Brain microvascular endothelial cell (primary cell): Measurements from ENCODE around the gene PHF12.

Source experiments
- DNase-seq: peaks from one replicate; pipeline ENCODE4 v3.0.0-alpha.2; 2020
- H3K27ac ChIP-seq: fragments of 250-450 bp; sonication (Bioruptor Pico); 2 replicates; pipeline ENCODE4 v1.5.1; 2020; ENCODE audit warnings: mild to moderate bottlenecking, moderate library complexity
- H3K27me3 ChIP-seq: fragments of 250-450 bp; sonication (Bioruptor Pico); replicated peaks from 2 replicates; pipeline ENCODE4 v1.5.1; 2020; ENCODE audit warnings: mild to moderate bottlenecking
- H3K36me3 ChIP-seq: fragments of 250-450 bp; sonication (Bioruptor Pico); replicated peaks from 2 replicates; pipeline ENCODE4 v1.5.1; 2020; ENCODE audit warnings: mild to moderate bottlenecking
- H3K4me3 ChIP-seq: 2 replicates; pipeline ENCODE4 v1.5.1; 2011; ENCODE audit warnings: low read depth, mild to moderate bottlenecking, control low read depth, low read length, moderate library complexity
- in situ Hi-C: cut with HindIII; loops from 2 replicates; pipeline ENCODE4 v1.10.0; 2017; ENCODE audit warnings: low sequenced_read_pairs, low pct_ligation_motif_present
- TF ChIP-seq, protein P1 (sequence below): IDR thresholded peaks from 2 replicates; pipeline ENCODE4 v1.5.1; 2011; ENCODE audit warnings: low read depth, mild to moderate bottlenecking, moderate library complexity, low read length, control low read depth, inconsistent platforms; ENCODE audit errors: missing control alignments

The PHF12 gene

DNA sequence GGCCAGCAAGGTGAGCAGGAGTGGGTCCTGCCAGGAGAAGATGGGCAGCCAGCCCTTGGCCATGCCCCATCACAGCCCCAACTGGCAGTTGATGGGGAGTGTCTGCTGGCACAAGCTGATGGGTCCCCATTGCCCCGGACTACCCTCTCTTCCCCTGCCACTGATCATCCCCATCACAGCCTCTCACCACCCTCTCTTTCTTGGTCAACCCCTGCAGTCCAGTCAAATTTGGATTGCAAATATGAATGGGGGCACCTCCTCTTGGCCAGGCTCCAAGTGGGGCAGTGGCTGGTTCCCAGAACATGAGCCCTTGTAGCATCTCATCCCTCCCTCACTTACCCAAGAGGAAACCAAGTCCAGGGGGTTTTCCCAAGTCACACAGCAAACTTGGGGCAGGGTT lies 37.2 kb upstream of the PHF12 start:
- Histone ChIP-seq H3K4me3 (no peak overlapping the region), H3K27ac (no peak overlapping the region), H3K36me3 (no peaks in the 10 kb centered on the region), H3K27me3 (peaks cover 7% of the 10 kb centered on the region)
- in situ Hi-C loops = no loop called here
- TF ChIP-seq, protein P1, sequence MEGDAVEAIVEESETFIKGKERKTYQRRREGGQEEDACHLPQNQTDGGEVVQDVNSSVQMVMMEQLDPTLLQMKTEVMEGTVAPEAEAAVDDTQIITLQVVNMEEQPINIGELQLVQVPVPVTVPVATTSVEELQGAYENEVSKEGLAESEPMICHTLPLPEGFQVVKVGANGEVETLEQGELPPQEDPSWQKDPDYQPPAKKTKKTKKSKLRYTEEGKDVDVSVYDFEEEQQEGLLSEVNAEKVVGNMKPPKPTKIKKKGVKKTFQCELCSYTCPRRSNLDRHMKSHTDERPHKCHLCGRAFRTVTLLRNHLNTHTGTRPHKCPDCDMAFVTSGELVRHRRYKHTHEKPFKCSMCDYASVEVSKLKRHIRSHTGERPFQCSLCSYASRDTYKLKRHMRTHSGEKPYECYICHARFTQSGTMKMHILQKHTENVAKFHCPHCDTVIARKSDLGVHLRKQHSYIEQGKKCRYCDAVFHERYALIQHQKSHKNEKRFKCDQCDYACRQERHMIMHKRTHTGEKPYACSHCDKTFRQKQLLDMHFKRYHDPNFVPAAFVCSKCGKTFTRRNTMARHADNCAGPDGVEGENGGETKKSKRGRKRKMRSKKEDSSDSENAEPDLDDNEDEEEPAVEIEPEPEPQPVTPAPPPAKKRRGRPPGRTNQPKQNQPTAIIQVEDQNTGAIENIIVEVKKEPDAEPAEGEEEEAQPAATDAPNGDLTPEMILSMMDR = no peak
- DNase-seq = no peak

DNA sequence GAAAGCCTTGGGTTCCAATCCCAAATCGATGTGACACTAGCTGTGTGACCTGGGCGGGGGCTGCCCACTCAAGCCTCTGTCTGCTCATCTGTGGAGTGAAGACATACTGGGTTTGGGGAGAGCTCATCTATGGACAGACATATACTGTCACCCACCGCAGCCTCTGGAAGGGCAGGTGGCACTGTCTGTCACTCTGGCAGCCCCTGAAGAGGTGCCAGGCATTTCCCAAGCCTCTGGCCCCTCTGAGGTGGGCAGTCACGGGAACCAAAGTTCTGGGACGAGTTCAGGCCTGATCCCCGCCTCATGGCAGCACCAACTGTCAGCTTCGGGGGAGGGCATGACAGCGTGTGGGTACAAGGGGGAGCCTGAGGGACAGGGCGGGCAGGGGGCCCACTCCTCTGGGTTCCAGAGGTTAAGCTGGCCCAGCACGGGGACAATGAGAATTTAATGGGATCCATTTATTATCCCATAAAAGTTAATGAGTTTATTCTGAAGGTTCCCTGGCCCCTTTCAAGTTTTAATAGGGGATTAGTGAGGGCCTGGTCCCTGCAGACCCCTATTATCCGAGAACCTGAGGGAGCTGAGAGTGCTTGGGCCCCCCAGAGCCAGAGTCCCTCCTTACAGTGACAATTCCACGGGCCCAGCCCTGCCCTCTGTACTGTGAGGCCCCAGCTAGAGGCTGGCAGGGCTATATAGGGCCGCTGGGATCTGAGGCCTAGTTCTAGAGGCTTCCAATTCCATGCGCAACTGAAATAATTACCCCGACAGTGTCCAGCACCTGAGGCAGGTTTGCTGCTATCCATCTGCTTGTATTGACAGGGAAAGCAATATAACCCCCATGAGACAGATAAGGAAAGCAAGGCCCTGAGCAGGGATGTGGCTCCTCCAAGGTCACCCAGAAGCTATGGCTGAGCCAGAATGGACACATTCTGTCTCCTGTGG lies 35.7 kb upstream of the PHF12 start:
- TF ChIP-seq, protein P1 = no peak
- peaks cover 7% of the 10 kb centered on the region for H3K27me3 ChIP-seq
- H3K4me3 ChIP-seq = no peak overlapping the region
- DNase-seq = no peak
- no peak overlapping the region for H3K27ac ChIP-seq
- in situ Hi-C loops = no loop called here
- no peaks in the 10 kb centered on the region for H3K36me3 ChIP-seq

DNA sequence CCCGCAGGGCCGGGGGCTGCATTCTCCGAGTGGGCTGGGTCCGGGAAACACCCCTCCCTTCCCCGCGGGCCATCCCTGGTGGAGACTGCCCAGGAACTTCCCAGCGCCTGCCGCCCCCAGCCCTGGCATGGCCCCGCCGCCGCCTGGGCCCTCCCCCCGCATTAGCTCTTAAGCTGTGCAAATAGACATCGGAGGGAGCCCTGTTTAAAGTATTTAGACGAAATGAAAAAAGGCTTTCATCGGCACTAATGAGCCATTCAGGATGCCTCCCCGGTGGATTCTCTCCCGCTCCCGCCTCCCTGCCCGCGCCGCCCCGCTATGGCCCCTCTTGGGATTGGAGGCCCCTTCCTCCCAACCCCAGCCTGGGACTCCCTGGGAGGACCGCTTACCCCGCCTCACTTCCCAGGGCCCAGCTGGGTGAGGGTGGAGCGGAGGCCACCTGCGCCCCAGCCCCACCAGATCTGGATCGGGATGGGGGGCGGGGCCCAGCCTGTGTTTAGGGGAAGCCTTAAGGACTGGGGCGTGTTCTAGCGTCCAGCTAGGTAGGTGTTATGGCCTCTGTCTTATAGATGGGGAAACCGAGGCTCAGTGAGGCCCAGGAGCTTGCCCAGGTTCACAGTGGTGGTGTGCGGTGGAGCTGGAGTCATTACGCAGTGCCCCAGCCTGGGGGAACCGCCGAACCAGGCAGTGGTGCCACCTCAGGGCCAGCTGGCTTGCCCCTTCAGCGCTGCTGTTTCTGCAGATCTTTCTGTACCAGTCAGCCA lies 34.8 kb upstream of the PHF12 start:
- Histone ChIP-seq H3K36me3 (no peaks in the 10 kb centered on the region), H3K27me3 (peaks cover 7% of the 10 kb centered on the region), H3K27ac (no peak overlapping the region), H3K4me3 (no peak overlapping the region)
- DNase-seq = no peak
- TF ChIP-seq, protein P1 = no peak
- in situ Hi-C loops = no loop called here

DNA sequence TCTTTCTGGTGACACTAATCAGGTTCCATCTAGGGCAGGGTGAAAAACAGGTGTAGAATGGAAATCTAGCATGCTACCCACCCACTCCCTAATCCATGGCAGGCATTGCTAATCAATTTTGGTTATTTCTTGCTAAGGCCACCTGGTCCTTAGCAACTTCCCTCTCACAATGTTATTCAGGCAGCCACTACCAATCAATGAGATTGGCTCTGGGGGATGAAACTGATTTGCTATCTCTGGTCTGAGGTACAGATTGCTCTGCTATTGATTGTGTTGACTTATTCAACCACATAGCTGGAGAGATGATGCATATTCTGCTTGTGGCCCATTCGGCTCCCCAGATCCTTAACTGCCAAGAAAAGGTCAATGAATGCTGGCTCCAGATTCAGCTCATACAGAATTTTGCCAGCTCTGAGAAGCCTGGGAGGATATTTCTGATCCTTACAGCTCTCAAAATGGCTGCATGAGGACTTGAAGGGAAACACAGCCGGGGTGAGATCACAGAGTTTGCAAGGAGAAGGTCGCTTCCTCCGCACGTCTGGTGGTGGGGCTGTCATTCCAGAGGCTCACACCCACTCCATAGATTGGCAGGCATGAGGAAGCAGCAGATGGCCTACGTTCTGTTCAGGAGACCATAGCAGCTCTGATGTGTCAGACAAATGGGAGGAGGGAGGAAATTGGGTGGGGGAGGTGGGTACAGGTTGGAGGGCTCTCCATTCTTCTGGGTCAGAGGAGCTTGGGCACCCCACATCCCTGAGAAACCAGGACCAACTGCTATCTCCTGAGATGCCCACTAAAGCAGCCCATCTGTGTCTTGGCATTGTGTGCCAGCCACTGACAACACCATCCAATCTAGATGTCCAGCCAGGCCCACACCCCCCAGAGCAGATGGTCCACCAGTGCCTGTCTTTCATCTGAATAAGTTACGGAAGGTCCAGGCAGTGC lies 32.2 kb upstream of the PHF12 start:
- no peak for DNase-seq
- H3K36me3 ChIP-seq = no peaks in the 10 kb centered on the region
- H3K27me3 ChIP-seq = peaks cover 7% of the 10 kb centered on the region
- H3K27ac ChIP-seq = no peak overlapping the region
- TF ChIP-seq, protein P1 = no peak
- in situ Hi-C loops = no loop called here
- H3K4me3 ChIP-seq = no peak overlapping the region

DNA sequence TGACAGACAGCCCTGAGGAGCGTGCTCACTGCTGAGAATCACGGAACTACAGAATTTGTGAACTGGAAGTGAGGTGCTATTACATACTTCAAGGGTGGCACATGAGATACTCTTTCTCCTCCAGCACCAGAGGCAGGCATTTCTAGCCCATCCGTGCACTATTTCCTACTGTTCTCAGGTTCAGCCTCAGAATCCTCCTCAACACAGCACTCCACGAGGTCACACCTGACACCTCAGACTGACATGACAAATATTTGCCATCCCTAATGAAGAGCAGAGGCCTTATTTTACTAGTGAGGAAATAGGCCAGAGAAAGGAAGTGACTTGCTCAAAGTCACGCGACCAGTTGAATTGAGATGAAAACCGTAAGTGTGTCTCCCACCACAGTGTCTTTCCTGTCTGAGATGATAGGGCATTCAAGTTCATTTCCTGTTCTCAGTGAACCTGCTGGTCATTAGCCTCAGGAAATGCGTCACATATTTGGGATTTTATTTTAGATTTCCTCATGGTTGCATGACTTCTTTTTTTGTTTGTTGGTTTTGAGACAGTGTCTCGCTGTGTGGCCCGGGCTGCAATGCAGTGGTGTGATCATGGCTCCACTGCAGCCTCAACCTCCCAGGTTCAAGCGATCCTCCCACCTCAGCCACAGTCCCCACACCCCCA lies 30.9 kb upstream of the PHF12 start:
- no peak overlapping the region for H3K27ac ChIP-seq
- peaks cover 7% of the 10 kb centered on the region for H3K27me3 ChIP-seq
- in situ Hi-C loops = no loop called here

More for the DNA sequence above, 30.9 kb upstream of the PHF12 start:
- peak; percentile 37 for DNase-seq
- H3K36me3 ChIP-seq = no peaks in the 10 kb centered on the region
- TF ChIP-seq, protein P1 = no peak
- no peak overlapping the region for H3K4me3 ChIP-seq
